ENCODE measurements around the gene IRF9.
A peak's percentile ranks its signal among the peaks of the same experiment; 100 is the strongest.
"Not testable (repeated sequence)": the region's sequence is repeated elsewhere in the genome, so short reads cannot be mapped to it uniquely, and the experiment has no call there.

The IRF9 gene

GRCh38 chr14:24198814-24199524, 37.9 kb downstream of the IRF9 start:
- DNase-seq = no peak
- Mint-ChIP-seq H3K9me3 (peaks cover 31% of the 10 kb centered on the region), H3K27me3 (ENCODE audit: low read depth, poor library complexity) (no peaks in the 10 kb centered on the region), H3K36me3 (ENCODE audit: low read depth) (peaks cover 64% of the 10 kb centered on the region), H3K4me1 (peaks cover 30% of the 10 kb centered on the region), H3K4me3 (peak overlapping the region; percentile 36), H3K27ac (peak overlapping the region; percentile 43)
- no peak for TF ChIP-seq CTCF (IDR thresholded peaks at IDR 0.05)

- H3K4me3 Mint-ChIP-seq; DNase-seq; H3K27ac Mint-ChIP-seq; H3K4me1 Mint-ChIP-seq; H3K27me3 Mint-ChIP-seq (ENCODE audit: low read depth, poor library complexity): not testable (repeated sequence)
- Mint-ChIP-seq H3K9me3 (peaks cover 31% of the 10 kb centered on the region), H3K36me3 (ENCODE audit: low read depth) (peaks cover 89% of the 10 kb centered on the region)
These were observed 41.5 kb downstream of the IRF9 start for GRCh38 chr14:24202538-24202937.

GRCh38 chr14:24203249-24203886, 42.3 kb downstream of the IRF9 start:
- H3K4me1 Mint-ChIP-seq; H3K27ac Mint-ChIP-seq; H3K4me3 Mint-ChIP-seq; DNase-seq; H3K27me3 Mint-ChIP-seq (ENCODE audit: low read depth, poor library complexity): not testable (repeated sequence)
- Mint-ChIP-seq H3K9me3 (peaks cover 31% of the 10 kb centered on the region), H3K36me3 (ENCODE audit: low read depth) (peaks cover 93% of the 10 kb centered on the region)

GRCh38 chr14:24204163-24205146, 43.4 kb downstream of the IRF9 start:
- Mint-ChIP-seq H3K4me1 (no peaks in the 10 kb centered on the region), H3K27ac (no peak overlapping the region)

GRCh38 chr14:24206260-24207103, 45.4 kb downstream of the IRF9 start:
- Mint-ChIP-seq H3K27ac (no peak overlapping the region), H3K4me1 (no peaks in the 10 kb centered on the region), H3K4me3 (no peak overlapping the region), H3K36me3 (ENCODE audit: low read depth) (peaks cover 82% of the 10 kb centered on the region), H3K27me3 (ENCODE audit: low read depth, poor library complexity) (no peaks in the 10 kb centered on the region), H3K9me3 (peaks cover 18% of the 10 kb centered on the region)
- no peak for TF ChIP-seq CTCF (IDR thresholded peaks at IDR 0.05)
- DNase-seq = no peak

More at GRCh38 chr14:24204163-24205146, 43.4 kb downstream of the IRF9 start:
- Mint-ChIP-seq H3K27me3 (ENCODE audit: low read depth, poor library complexity) (no peaks in the 10 kb centered on the region), H3K9me3 (peaks cover 31% of the 10 kb centered on the region), H3K36me3 (ENCODE audit: low read depth) (peaks cover 86% of the 10 kb centered on the region), H3K4me3 (no peak overlapping the region)
- no peak for DNase-seq
- no peak for TF ChIP-seq CTCF (IDR thresholded peaks at IDR 0.05)

GRCh38 chr14:24207104-24207551, 46.1 kb downstream of the IRF9 start:
- Mint-ChIP-seq H3K4me3 (no peak overlapping the region), H3K36me3 (ENCODE audit: low read depth) (peaks cover 79% of the 10 kb centered on the region), H3K9me3 (peaks cover 12% of the 10 kb centered on the region), H3K4me1 (no peaks in the 10 kb centered on the region), H3K27me3 (ENCODE audit: low read depth, poor library complexity) (no peaks in the 10 kb centered on the region), H3K27ac (no peak overlapping the region)
- no peak for TF ChIP-seq CTCF (IDR thresholded peaks at IDR 0.05)
- DNase-seq = no peak
